ENCODE data around the gene PRKCSH.
"Not testable (repeated sequence)": the region's sequence is repeated elsewhere in the genome, so short reads cannot be mapped to it uniquely, and the experiment has no call there.

The PRKCSH gene

DNA sequence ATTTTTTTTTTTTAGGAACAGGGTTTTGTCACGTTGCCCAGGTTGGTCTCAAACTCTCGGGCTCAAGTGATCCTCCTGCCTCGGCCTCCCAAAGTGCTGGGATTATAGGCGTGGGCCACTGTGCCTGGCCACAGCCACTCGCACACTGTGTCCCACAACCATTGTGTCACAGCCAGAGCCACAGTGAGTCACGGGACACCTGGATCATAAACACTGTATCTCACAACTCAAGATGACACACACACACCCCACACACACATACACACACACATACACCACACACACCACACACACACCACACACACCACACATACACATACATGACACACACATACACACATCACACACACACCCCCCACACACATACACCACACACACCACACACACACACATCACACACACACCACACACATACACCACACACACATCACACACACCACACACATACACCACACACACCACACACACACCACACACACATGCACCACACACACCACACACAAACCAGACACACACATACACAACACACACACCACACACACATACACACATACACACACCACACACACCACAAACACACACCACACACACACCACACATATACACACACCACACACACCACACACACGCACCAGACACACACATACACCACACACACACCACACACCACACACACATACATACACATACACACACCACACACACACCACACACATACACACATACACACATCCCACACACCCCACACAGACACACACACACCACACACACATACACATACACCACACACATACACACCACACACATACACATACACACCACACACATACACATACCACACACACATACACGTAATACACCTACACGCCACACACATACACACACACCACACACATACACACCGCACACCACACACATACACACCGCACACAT lies 29.2 kb downstream of the PRKCSH start:
- WGBS: 86% methylated on average over 11 of the region's 11 CpGs

DNA sequence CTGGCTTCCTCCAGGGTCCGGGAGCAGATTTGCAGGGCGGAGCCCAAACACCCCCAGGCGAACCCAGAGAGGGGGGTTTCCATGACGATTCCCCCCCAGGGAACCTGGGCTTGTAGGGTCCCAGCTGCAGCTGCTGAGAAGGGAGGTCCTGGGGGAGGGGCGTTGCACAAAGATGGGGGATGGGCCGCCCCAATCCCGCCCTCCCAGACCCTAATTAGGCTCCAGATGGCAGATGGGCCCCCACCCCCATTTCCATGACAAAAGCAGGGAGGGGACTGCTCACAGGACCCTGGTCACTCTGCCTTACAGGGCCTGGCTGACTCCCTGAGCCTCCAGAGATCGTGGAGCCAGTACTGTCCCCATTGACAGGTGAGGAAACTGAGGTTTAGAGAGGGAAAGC lies 30.2 kb downstream of the PRKCSH start:
- H3K9ac ChIP-seq (ENCODE audit: low read depth, low read length): no peak overlapping the region
- H3K27me3 ChIP-seq (ENCODE audit: insufficient read depth, low read length): no peaks in the 10 kb centered on the region
- no peak overlapping the region for H3K4me3 ChIP-seq (ENCODE audit: low read length)
- WGBS: 32% methylated on average over 8 of the region's 8 CpGs
- H3K36me3 ChIP-seq (ENCODE audit: insufficient read depth, low read length): no peaks in the 10 kb centered on the region
- 0 out of 2 replicates have a peak, but pooled peaks cover 3% of the 10 kb centered on the region for H3K4me1 ChIP-seq (ENCODE audit: insufficient read depth, low read length)
- H3K27ac ChIP-seq (ENCODE audit: low read depth, low read length): no peak overlapping the region
- no peaks in the 10 kb centered on the region for H3K9me3 ChIP-seq (ENCODE audit: insufficient read depth, low read depth, low read length)

More for the DNA sequence above, 29.2 kb downstream of the PRKCSH start:
- Histone ChIP-seq H3K9ac (ENCODE audit: low read depth, low read length) (no peak overlapping the region), H3K27me3 (ENCODE audit: insufficient read depth, low read length) (no peaks in the 10 kb centered on the region), H3K4me1 (ENCODE audit: insufficient read depth, low read length) (0 out of 2 replicates have a peak, but pooled peaks cover 3% of the 10 kb centered on the region), H3K4me3 (ENCODE audit: low read length) (no peak overlapping the region), H3K36me3 (ENCODE audit: insufficient read depth, low read length) (no peaks in the 10 kb centered on the region), H3K27ac (ENCODE audit: low read depth, low read length) (no peak overlapping the region), H3K9me3 (ENCODE audit: insufficient read depth, low read depth, low read length) (no peaks in the 10 kb centered on the region)

DNA sequence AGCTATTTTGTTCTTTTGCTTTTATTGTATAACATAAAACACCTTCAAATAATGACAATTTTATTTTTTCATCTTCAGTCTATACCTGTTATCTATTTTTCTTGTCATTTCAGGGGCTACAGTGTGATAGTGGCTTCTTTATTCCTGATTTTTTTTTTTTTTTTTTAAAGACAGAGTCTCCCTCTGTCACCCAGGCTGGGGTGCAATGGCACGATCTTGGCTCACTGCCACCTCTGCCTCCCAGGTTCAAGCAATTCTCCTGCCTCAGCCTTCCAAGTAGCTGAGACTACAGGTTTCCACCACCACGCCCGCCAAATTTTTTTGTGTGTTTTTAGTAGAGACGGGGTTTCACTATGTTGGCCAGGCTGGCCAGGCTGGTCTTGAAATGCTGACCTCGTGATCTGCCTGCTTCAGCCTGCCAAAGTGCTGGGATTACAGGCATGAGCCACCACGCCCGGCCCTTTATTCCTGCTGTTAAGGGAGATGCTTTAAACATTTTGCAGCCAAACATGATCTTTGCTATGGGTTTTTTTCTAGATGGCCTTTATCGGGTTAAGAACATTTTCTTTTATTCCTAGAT lies 32.9 kb downstream of the PRKCSH start:
- not testable (repeated sequence) for H3K27me3 ChIP-seq (ENCODE audit: insufficient read depth, low read length); H3K36me3 ChIP-seq (ENCODE audit: insufficient read depth, low read length); H3K9ac ChIP-seq (ENCODE audit: low read depth, low read length); H3K27ac ChIP-seq (ENCODE audit: low read depth, low read length); H3K4me3 ChIP-seq (ENCODE audit: low read length); H3K9me3 ChIP-seq (ENCODE audit: insufficient read depth, low read depth, low read length); H3K4me1 ChIP-seq (ENCODE audit: insufficient read depth, low read length)
- 89% methylated on average over 7 of the region's 8 CpGs for WGBS

DNA sequence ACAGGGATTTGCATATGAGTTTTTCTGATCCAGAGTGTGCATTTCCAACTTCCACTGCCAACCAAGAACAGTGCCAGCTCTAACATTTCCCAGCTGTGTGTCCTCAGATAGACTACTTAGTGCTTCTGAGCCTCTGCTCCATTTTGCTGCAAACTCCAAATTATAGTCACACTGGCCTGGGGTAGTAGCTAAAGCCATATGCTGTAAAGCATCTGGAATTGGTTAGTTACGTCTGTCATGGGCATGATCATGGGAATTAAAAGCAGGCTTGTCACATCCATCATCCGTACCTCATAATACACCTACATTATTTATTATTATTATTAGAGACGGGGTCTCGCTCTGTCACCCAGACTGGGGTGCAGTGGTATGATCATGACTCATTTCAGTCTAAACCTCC lies 38.3 kb downstream of the PRKCSH start:
- 95% methylated on average over 4 of the region's 4 CpGs for WGBS
- no peaks in the 10 kb centered on the region for H3K36me3 ChIP-seq (ENCODE audit: insufficient read depth, low read length)
- H3K9ac ChIP-seq (ENCODE audit: low read depth, low read length): no peak overlapping the region
- peaks cover 9% of the 10 kb centered on the region for H3K27me3 ChIP-seq (ENCODE audit: insufficient read depth, low read length)
- no peaks in the 10 kb centered on the region for H3K4me1 ChIP-seq (ENCODE audit: insufficient read depth, low read length)
- H3K9me3 ChIP-seq (ENCODE audit: insufficient read depth, low read depth, low read length): no peaks in the 10 kb centered on the region
- H3K4me3 ChIP-seq (ENCODE audit: low read length): no peak overlapping the region
- H3K27ac ChIP-seq (ENCODE audit: low read depth, low read length): no peak overlapping the region

DNA sequence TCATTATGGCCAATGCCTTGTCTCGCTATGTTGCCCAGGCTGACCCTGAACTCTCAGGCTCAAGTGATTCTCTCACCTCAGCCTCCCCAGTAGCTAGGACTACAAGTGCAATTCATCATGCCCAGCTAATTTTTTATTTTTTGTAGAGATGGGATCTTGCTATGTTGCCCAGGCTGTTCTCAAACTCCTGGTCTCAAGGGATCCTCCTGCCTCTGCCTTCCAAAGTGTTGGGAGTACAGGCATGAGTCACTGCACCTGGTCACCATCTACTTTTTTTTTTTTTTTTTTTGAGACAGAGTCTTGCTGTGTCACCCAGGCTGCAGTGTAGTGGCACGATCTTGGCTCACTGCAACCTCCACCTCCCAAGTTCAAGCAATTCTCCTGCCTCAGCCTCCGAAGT lies 39.9 kb downstream of the PRKCSH start:
- H3K4me1 ChIP-seq (ENCODE audit: insufficient read depth, low read length); H3K4me3 ChIP-seq (ENCODE audit: low read length); H3K9ac ChIP-seq (ENCODE audit: low read depth, low read length); H3K36me3 ChIP-seq (ENCODE audit: insufficient read depth, low read length); H3K9me3 ChIP-seq (ENCODE audit: insufficient read depth, low read depth, low read length); H3K27ac ChIP-seq (ENCODE audit: low read depth, low read length): not testable (repeated sequence)
- peaks cover 25% of the 10 kb centered on the region for H3K27me3 ChIP-seq (ENCODE audit: insufficient read depth, low read length)
- 94% methylated on average over 3 of the region's 3 CpGs for WGBS

DNA sequence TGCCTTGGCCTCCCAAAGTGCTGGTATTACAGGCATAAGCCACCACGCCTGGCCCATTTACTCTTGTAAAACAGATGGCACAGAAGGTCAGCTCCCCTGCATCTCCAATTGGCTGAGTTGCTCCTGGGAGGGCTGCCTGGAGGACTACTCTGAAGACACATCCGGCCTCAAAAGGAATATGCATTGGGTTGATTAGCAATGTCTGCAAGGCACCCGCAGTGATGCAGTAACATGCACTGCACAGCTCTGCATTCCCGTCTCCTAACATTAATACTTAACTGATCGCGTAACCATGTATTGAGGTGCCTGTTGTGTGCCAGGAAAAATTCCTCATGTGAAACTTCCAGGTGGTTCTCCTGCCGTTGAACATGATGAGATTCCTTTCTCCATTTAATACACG lies 40.4 kb downstream of the PRKCSH start:
- Histone ChIP-seq H3K27ac (ENCODE audit: low read depth, low read length) (no peak overlapping the region), H3K4me3 (ENCODE audit: low read length) (no peak overlapping the region), H3K9ac (ENCODE audit: low read depth, low read length) (no peak overlapping the region), H3K27me3 (ENCODE audit: insufficient read depth, low read length) (peaks cover 29% of the 10 kb centered on the region), H3K4me1 (ENCODE audit: insufficient read depth, low read length) (no peaks in the 10 kb centered on the region), H3K9me3 (ENCODE audit: insufficient read depth, low read depth, low read length) (no peaks in the 10 kb centered on the region), H3K36me3 (ENCODE audit: insufficient read depth, low read length) (no peaks in the 10 kb centered on the region)
- 84% methylated on average over 8 of the region's 8 CpGs for WGBS

DNA sequence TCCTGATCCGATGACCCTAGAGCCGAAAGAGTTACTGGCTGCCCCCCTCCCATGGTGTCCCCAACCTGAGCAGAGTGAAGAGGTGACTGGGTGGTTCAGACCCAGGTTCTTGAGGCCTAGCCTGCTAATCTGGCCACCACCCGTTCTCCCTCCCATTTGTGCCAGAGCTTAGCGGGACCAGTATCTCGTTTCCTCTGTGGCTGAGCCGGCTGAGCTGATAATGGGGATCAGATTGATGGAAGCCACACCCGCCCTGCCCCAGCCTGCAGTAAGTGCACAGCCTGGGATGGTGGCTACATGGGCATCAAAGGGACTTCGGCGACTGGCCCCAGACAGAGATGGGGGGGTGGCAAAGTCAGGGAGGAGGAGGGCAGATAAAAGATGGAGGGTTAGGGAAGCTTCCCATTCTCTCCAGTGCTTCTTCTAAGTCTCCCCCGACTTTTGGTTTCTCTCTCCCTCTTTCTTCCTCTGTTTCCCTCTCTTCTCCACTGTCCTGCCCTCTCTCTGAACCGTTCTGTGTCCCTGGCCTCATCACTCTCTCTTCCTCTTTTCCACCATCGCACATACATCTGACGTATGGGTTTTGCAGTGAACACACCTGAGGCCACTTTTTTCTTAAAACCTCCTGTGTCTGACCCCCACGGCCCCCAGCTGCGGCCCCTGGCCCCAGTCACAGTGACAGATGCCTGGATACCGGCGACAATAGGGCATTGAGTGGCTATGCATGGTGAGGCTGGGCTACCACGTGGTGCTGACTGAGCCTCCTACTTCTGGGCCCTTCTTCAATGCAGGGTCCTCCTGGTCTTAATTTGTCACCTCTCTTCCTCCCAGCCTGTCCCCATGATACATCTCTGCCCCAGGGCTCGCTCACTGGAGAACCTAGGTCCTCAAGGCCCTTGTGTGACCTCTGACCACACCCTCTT lies 43.0 kb downstream of the PRKCSH start:
- Histone ChIP-seq H3K27ac (ENCODE audit: low read depth, low read length) (no peak overlapping the region), H3K27me3 (ENCODE audit: insufficient read depth, low read length) (peaks cover 46% of the 10 kb centered on the region), H3K36me3 (ENCODE audit: insufficient read depth, low read length) (no peaks in the 10 kb centered on the region), H3K4me1 (ENCODE audit: insufficient read depth, low read length) (no peaks in the 10 kb centered on the region; the same call in 1 of the 2 replicates), H3K4me3 (ENCODE audit: low read length) (no peak overlapping the region), H3K9ac (ENCODE audit: low read depth, low read length) (no peak overlapping the region), H3K9me3 (ENCODE audit: insufficient read depth, low read depth, low read length) (no peaks in the 10 kb centered on the region)
- 81% methylated on average over 19 of the region's 19 CpGs for WGBS

DNA sequence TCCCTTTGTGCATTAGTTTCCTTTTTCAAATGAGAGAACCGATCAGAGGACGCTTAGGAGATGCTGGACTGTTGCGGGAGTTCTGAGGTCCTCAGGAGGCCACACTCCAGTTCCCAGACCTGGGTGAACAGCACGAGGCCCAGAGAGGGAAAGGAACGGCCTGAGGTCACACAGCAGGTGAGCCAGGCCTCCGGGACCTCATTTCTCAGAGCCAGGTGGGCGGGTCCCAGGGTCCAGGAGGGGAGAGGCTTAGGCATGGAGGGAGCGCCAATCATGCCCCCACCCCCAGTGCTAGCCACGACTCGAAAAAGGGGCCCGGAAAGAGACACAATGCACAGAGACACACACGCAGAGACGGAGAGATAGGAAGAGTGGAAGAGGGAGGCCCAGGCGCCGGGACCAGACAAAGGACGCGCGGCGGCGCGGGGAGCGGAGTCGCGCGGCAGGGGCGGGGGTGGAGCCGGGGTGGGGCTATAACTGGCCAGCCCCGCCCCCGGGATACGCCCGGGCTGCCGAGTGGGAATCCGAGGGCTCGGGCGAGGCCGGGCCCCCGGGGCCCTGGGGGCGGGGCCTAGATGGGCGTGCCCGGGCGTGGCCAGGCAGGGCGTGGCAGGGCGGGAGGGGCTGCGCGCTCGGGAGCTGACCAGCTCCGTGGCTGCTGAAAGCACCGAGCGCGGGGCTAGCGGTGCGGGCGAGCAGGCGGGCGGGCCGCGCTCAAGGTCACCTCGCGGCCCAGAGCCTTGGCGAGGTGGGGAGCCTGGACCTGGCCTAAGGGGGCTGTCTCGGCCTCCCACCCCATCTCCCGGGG lies 43.9 kb downstream of the PRKCSH start:
- H3K9me3 ChIP-seq (ENCODE audit: insufficient read depth, low read depth, low read length): no peaks in the 10 kb centered on the region
- peak overlapping the region; percentile 55 for H3K4me3 ChIP-seq (ENCODE audit: low read length)
- 11% methylated on average over 62 of the region's 62 CpGs for WGBS

DNA sequence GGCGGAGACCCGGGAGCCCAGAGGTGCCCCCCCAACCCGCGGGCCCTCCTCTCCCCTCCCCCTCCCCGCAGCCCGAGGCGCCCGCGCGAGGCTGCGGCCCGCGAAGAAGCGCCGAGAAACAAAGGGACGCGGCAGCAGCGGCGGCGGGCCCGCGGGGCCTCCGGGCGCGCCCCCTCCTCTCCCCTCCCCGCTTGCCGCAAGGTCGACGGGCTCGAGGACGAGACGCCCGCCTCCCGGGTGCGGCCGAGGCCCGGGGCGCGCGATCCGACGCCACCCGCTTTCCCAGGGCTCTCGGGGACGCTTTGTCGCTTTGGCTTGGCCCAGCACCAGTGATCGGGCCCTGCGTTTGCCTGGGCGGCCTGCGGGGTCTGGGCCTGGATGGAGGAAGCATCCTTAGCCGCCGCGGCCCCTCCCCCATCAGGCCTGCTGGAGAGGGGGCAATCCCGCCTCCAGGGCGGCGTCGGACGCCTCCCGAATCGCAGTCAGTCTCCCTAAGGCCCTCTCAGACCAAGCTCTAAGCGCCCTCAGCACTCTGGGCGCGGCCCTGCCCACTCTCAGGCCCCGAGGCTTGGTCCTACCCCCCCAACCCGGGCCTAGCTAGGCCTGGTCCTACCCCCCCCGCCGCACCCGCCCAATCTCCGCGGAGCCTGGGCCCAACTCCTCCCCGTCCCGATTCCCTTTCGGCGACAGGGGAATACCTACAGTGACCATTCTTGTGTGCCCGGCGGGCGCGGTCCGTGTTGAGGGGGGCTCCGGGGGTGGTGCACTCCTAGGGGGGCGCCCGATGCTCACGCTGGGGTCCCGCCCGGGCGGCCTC lies 44.7 kb downstream of the PRKCSH start:
- Histone ChIP-seq H3K4me1 (ENCODE audit: insufficient read depth, low read length) (no peaks in the 10 kb centered on the region; the same call in 1 of the 2 replicates), H3K36me3 (ENCODE audit: insufficient read depth, low read length) (no peaks in the 10 kb centered on the region), H3K4me3 (ENCODE audit: low read length) (peak overlapping the region; percentile 32; the same call in 1 of the 2 replicates), H3K9me3 (ENCODE audit: insufficient read depth, low read depth, low read length) (no peaks in the 10 kb centered on the region), H3K27ac (ENCODE audit: low read depth, low read length) (no peak overlapping the region), H3K9ac (ENCODE audit: low read depth, low read length) (no peak overlapping the region), H3K27me3 (ENCODE audit: insufficient read depth, low read length) (peaks cover 46% of the 10 kb centered on the region)
- 12% methylated on average over 86 of the region's 86 CpGs for WGBS

More for the DNA sequence above, 43.9 kb downstream of the PRKCSH start:
- H3K4me1 ChIP-seq (ENCODE audit: insufficient read depth, low read length): no peaks in the 10 kb centered on the region; the same call in 1 of the 2 replicates
- H3K9ac ChIP-seq (ENCODE audit: low read depth, low read length): no peak overlapping the region; the same call in 1 of the 2 replicates
- peaks cover 46% of the 10 kb centered on the region for H3K27me3 ChIP-seq (ENCODE audit: insufficient read depth, low read length)
- H3K27ac ChIP-seq (ENCODE audit: low read depth, low read length): no peak overlapping the region
- H3K36me3 ChIP-seq (ENCODE audit: insufficient read depth, low read length): no peaks in the 10 kb centered on the region

Data from HUES64 (cell line).